Measurements from ENCODE around the gene NF1. TPM values are rescaled to one million over a fixed set of nuclear protein-coding genes. Genes with fewer than 3 reads are reported as not detected.
"Not testable (repeated sequence)": the region's sequence is repeated elsewhere in the genome, so short reads cannot be mapped to it uniquely, and the experiment has no call there.

The NF1 gene
- total RNA-seq, 2 donors from 2014 or later, result 27.6 to 44.4 TPM

DNA sequence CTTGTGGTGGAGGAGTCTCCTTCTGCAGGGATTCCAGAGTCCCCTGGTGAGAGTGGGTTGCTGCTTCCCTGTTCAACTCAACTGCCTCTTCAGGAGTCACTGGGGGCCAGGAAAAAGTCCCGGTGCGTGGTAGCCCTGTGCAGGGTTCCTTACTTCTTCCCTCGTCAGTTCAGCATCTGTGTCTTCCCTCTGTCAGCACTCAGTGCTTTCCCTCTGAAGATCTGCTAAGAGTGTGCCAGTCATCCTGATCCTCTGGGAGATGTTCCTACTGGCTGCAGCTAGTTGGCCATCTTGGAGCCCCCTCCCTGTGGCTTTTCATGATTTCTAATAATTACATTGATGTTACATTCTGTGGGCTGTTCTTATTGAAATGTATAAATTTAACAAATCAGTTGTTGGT, 36.5 kb downstream of the NF1 start:
- no peaks in the 10 kb centered on the region for H3K27me3 Mint-ChIP-seq
- no peak overlapping the region for H3K27ac Mint-ChIP-seq
- peaks cover 11% of the 10 kb centered on the region for H3K36me3 Mint-ChIP-seq (ENCODE audit: low read depth)
- ATAC-seq (replicated peaks), result no peak
- no peaks in the 10 kb centered on the region for H3K9me3 Mint-ChIP-seq
- no peak overlapping the region for H3K4me3 Mint-ChIP-seq
- no peaks in the 10 kb centered on the region for H3K4me1 Mint-ChIP-seq

DNA sequence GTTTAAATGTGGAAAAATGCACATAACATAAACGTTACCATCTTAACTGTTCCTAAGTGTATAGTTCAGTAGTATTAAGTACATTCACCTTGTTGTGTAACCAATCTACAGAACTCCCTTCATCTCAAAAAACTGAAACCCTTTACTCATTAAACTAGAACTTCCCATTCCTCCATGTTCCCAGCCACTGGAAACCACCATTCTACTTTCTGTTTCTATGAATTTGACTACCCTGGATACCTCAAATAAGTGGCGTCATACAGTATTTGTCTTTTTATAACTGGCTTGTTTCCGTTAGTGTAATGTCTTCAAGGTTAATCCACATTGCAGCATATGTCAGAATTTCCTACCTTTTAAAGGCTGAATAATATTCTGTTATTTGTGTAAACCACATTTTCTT, 38.2 kb downstream of the NF1 start:
- no peak overlapping the region for H3K27ac Mint-ChIP-seq
- H3K27me3 Mint-ChIP-seq, result no peaks in the 10 kb centered on the region
- no peaks in the 10 kb centered on the region for H3K4me1 Mint-ChIP-seq
- no peaks in the 10 kb centered on the region for H3K9me3 Mint-ChIP-seq
- peaks cover 16% of the 10 kb centered on the region for H3K36me3 Mint-ChIP-seq (ENCODE audit: low read depth)
- H3K4me3 Mint-ChIP-seq, result no peak overlapping the region
- no peak for ATAC-seq (replicated peaks)

DNA sequence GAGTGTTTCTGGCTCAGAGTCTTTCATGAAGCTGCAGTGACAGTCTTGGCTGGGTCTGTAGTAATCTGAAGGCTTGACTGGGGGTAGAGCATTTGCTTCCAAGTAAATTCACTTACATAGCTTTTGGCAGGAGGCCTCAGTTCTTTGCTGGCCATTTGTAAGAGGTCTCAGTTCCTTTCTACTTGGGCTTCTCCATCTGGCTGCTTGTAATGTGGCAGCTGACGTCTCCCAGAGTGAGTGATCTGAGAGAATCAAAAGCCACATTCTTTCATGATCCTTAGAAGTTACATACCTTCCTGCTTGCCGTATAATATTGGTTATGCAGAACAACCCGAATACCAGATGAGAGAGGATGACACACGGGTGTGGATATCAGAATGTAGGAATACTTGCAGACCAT, 39.8 kb downstream of the NF1 start:
- H3K36me3 Mint-ChIP-seq (ENCODE audit: low read depth), result peaks cover 20% of the 10 kb centered on the region
- H3K4me1 Mint-ChIP-seq, result no peaks in the 10 kb centered on the region
- ATAC-seq (replicated peaks), result no peak
- no peaks in the 10 kb centered on the region for H3K27me3 Mint-ChIP-seq
- no peak overlapping the region for H3K27ac Mint-ChIP-seq
- H3K9me3 Mint-ChIP-seq, result no peaks in the 10 kb centered on the region
- no peak overlapping the region for H3K4me3 Mint-ChIP-seq

DNA sequence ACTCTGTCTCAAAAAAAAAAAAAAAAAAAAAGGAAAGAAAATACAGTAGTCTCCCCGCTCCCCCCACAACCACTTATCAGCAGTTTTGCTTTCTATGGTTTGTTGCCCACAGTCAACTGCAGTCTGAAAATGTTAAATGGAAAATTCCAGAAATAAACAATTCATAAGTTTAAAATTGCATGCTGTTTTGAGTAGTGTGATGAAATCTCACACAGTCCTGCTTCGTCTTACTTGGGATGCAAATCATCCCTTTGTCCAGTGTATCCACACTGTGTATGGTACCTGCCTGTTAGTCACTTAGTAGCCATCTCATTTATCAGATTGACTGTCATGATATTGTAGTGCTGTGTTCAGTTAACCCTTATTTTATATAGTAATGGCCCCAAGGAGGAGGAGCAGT, 41.5 kb downstream of the NF1 start:
- H3K27me3 Mint-ChIP-seq, result no peaks in the 10 kb centered on the region
- H3K4me1 Mint-ChIP-seq, result no peaks in the 10 kb centered on the region
- H3K4me3 Mint-ChIP-seq, result no peak overlapping the region
- no peak overlapping the region for H3K27ac Mint-ChIP-seq
- no peaks in the 10 kb centered on the region for H3K9me3 Mint-ChIP-seq
- no peak for ATAC-seq (replicated peaks)
- H3K36me3 Mint-ChIP-seq (ENCODE audit: low read depth), result peaks cover 21% of the 10 kb centered on the region

DNA sequence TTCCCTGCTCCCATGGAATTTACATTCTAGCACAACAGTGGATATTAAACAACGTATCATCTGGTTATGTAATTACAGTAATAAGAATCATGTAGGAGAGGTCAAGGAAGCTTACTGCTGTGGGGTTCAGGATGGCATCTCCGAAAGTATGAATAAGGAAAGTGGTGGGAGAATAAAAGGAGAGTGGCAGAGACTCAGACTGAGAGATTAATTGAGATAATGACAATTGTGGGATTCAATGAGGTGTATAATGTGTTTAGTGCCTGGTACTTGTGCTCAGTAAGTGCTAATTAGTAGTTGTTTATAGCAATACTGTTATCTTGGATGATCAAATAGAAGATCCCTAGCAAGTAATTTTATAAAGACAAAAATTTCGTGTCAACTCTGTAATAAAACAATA, 45.3 kb downstream of the NF1 start:
- H3K36me3 Mint-ChIP-seq (ENCODE audit: low read depth), result peaks cover 16% of the 10 kb centered on the region
- H3K4me3 Mint-ChIP-seq, result no peak overlapping the region
- H3K27ac Mint-ChIP-seq, result no peak overlapping the region
- no peaks in the 10 kb centered on the region for H3K9me3 Mint-ChIP-seq
- no peak for ATAC-seq (replicated peaks)
- H3K4me1 Mint-ChIP-seq, result no peaks in the 10 kb centered on the region
- H3K27me3 Mint-ChIP-seq, result no peaks in the 10 kb centered on the region

DNA sequence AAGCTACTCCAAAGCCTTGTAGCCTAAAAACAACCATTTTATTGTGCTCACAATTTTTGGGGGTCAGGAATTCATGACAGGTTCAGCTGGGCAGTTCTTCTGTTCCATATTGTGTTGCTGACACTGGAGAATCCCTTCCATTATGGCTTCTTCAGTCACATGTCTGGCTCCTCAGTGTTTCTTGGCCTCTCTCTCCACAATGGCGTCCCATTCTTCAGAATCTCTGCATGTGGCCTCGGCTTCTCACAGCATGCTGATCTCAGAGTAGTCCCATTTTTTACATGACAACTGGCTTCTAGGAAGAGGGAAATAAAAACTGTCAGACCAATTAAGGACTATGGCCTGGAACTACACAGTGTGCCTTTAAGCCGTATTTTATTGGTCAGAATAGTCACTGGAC, 49.7 kb downstream of the NF1 start:
- H3K4me1 Mint-ChIP-seq, result no peaks in the 10 kb centered on the region
- H3K4me3 Mint-ChIP-seq, result no peak overlapping the region
- H3K27me3 Mint-ChIP-seq, result no peaks in the 10 kb centered on the region
- ATAC-seq (replicated peaks), result no peak
- H3K9me3 Mint-ChIP-seq, result no peaks in the 10 kb centered on the region
- no peak overlapping the region for H3K27ac Mint-ChIP-seq
- H3K36me3 Mint-ChIP-seq (ENCODE audit: low read depth), result peaks cover 3% of the 10 kb centered on the region

DNA sequence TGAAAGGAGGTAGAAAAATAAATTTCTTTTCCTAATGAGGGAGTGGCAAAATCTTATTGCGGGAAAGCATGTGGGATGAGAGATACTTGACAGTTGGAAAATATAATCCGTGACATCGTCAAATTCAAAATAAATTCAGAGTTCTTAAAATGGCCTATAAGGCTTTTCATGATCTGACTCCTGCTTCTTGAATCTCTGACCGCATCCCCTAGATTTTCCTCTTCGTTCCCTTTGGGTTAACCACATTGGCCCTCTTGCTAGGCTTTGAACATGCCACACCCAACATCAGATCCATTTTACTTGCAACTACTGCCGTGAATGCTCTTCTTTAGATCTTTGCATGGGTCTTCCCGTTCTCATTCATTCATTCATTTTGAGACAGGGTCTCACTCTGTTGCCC, 50.1 kb downstream of the NF1 start:
- Mint-ChIP-seq H3K4me3 (no peak overlapping the region), H3K4me1 (no peaks in the 10 kb centered on the region)
- no peak for ATAC-seq (replicated peaks)

DNA sequence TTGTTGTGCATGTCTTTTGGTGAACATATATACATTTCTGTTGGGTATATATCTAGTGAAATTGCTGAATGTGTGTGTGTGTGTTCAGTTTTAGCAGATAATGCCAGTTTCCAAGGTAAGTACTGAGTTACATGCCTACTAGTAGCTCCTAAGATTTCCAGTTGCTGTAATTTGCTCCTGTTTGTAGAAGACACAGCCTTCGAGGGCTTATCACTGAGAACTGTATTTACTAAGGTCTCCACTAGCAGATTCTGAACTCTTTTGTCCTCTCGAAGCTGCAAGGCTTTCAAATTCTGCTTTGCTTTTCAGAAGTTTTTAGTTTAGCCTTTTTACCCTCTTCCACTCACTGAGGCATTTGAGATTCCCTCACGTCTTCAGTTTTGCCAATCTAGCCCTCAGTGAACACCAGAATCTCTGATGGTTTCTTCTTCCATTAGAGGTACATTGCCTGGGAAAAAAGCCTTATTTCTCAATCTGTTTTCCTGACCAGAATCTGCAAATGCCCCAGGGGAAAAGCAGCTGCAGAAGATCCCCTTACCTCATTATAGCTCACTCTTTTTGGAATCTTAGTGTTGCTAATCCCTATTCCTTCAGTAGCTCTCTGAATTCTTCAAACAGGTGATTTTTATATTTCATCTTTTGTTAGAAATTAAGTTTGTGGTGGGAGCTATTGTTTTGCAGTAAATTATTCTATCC, 52.9 kb downstream of the NF1 start:
- no peaks in the 10 kb centered on the region for H3K36me3 Mint-ChIP-seq (ENCODE audit: low read depth)

More for the DNA sequence above, 50.1 kb downstream of the NF1 start:
- Mint-ChIP-seq H3K27ac (no peak overlapping the region), H3K27me3 (no peaks in the 10 kb centered on the region), H3K36me3 (ENCODE audit: low read depth) (no peaks in the 10 kb centered on the region), H3K9me3 (no peaks in the 10 kb centered on the region)

DNA sequence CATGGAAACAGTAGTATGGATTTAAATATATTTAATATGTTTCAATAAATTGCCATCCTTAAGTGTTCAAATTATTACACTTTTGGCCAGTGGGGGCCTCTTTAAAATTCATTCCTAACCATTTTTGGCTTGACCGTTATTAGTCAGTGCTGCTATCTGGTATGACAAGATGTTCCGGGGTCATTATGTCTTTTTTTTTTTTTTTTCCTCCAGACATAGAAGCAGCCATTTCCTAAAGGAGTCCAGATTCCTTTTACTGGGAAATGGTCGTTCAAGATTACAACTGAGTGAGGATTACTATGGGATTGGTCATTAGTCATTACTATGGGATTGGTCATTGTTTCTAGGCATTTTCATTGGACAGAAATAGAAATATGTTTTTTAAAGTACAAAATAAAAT, 53.4 kb downstream of the NF1 start:
- Mint-ChIP-seq H3K27me3 (no peaks in the 10 kb centered on the region), H3K4me3 (no peak overlapping the region), H3K27ac (no peak overlapping the region), H3K9me3 (peaks cover 4% of the 10 kb centered on the region), H3K36me3 (ENCODE audit: low read depth) (no peaks in the 10 kb centered on the region), H3K4me1 (no peaks in the 10 kb centered on the region)
- ATAC-seq (replicated peaks), result no peak

More for the DNA sequence above, 52.9 kb downstream of the NF1 start:
- no peak overlapping the region for H3K27ac Mint-ChIP-seq
- H3K4me1 Mint-ChIP-seq, result no peaks in the 10 kb centered on the region
- no peaks in the 10 kb centered on the region for H3K27me3 Mint-ChIP-seq
- no peak for ATAC-seq (replicated peaks)
- peaks cover 4% of the 10 kb centered on the region for H3K9me3 Mint-ChIP-seq
- no peak overlapping the region for H3K4me3 Mint-ChIP-seq

DNA sequence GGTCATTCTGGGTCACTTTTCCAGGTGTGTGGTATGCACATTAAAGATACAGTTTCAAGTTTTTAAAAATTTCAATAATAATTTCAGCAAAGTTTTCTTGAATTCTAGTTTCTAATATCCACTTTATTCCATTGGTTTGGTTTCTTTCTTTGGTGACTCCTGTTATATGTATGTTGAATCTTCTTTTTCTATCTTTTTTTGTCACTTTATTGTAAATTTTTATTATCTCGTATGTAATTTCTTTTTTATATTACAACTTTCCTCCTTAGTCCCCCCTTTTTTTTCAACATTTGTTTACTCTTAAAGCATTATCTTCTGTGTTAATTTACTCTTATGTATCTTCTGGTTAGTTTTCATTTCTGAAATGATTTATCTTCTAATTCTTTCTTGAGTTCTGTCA, 57.5 kb downstream of the NF1 start:
- no peak for ATAC-seq (replicated peaks)
- Mint-ChIP-seq H3K27me3 (no peaks in the 10 kb centered on the region), H3K27ac (no peak overlapping the region), H3K9me3 (peaks cover 4% of the 10 kb centered on the region), H3K4me1 (no peaks in the 10 kb centered on the region), H3K36me3 (ENCODE audit: low read depth) (no peaks in the 10 kb centered on the region), H3K4me3 (no peak overlapping the region)

DNA sequence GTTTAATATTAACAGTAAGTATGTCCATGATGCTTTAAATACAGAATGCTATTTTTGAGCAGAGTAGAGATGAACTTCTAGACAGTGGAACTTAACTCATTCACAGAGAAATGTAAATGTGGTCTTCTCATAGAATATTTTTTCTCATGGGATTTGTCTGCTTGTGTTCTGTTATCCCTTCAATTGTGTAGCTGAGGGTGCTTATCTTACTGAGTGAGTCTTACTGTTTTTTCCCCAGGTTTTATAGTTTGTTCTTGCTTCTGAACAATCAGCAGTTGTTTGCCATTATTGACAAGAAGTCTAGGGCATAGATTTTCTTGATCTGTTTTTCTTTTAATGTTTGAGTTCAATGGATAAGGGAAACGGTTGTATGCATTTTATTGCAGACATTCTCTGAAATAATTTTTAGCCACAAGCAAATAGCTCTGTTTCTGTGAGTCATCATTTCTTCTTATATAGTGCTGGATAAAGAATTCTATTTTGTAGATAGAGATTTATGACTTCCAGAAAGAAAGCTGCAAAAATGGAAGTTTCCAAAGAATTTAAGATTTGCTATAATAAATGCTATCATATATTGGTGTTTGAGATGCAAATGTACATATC, 60.5 kb downstream of the NF1 start:
- no peak for ATAC-seq (replicated peaks)
- no peak overlapping the region for H3K27ac Mint-ChIP-seq

DNA sequence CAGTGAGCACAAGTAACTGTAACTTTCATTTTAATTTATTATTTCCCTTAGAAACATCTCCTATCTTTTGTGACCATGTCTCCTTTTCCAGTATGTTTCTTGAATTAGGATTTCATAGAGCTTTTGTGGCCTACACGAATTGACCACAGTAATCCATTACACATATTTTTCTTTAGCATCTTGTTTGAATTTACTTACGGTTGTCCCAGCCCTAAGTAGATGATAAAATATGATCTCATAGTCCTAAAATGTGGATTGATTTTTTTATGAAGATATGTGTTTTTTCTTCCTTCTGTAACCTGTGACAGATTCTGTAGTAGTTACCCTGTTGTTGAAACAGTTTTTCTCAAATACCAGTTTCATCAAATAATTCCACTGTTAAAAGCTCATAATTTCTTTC, 61.5 kb downstream of the NF1 start:
- peaks cover 4% of the 10 kb centered on the region for H3K9me3 Mint-ChIP-seq
- ATAC-seq (replicated peaks), result no peak
- H3K27ac Mint-ChIP-seq, result no peak overlapping the region
- H3K27me3 Mint-ChIP-seq, result no peaks in the 10 kb centered on the region
- no peak overlapping the region for H3K4me3 Mint-ChIP-seq
- H3K36me3 Mint-ChIP-seq (ENCODE audit: low read depth), result no peaks in the 10 kb centered on the region
- peaks cover 5% of the 10 kb centered on the region for H3K4me1 Mint-ChIP-seq

More for the DNA sequence above, 60.5 kb downstream of the NF1 start:
- Mint-ChIP-seq H3K4me3 (no peak overlapping the region), H3K9me3 (peaks cover 4% of the 10 kb centered on the region), H3K27me3 (no peaks in the 10 kb centered on the region), H3K36me3 (ENCODE audit: low read depth) (no peaks in the 10 kb centered on the region), H3K4me1 (peaks cover 5% of the 10 kb centered on the region)

DNA sequence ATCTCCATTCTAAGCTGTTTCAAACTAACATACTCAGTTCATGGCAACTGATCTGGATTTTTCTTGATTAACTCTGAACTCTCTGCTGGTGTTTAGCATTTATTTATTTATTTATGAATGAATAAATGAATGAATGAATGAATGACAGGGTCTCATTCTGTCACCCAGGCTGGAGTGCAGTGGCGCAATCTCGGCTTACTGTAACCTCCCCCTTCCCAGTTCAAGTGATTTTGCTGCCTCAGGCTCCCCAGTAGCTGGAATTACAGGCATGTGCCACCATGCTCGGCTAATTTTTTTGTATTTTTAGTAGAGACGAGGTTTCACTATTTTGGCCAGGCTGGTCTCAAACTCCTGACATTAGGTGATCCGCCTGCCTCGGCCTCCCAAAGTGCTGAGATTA, 62.1 kb downstream of the NF1 start:
- not testable (repeated sequence) for H3K4me3 Mint-ChIP-seq

DNA sequence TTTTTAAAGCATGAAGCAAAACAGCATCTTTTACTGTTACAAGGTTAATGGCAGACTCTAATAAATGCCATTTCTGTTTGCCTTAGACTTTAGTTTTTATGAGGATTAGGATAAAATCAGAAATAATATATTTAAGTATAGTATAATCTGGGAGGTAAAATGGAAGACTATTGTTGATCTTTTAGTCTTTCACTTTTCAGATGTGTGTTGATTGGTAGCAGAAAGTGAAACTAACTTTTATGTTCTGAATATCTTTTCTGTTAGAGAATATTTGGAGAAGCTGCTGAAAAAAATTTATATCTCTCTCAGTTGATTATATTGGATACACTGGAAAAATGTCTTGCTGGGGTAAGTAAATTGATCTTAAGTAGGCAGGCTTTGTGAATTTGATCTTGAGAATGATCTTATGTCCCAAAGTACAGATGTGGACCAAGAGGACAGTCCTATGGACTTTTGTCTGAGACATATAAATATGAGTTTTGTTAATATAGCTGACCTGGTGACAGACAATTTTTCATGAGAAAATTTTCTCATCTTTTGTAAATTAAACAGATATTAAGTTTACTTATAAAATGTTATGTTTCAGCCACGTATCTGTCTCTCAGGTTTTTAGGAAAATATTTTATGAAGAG, 64.1 kb downstream of the NF1 start:
- peaks cover 14% of the 10 kb centered on the region for H3K36me3 Mint-ChIP-seq (ENCODE audit: low read depth)
- peaks cover 5% of the 10 kb centered on the region for H3K4me1 Mint-ChIP-seq
- no peaks in the 10 kb centered on the region for H3K9me3 Mint-ChIP-seq
- H3K4me3 Mint-ChIP-seq, result peak overlapping the region; percentile 33
- H3K27me3 Mint-ChIP-seq, result no peaks in the 10 kb centered on the region
- peak overlapping the region; percentile 20 for H3K27ac Mint-ChIP-seq
- peak; percentile 34 for ATAC-seq (replicated peaks)

More for the DNA sequence above, 62.1 kb downstream of the NF1 start:
- not testable (repeated sequence) for H3K36me3 Mint-ChIP-seq (ENCODE audit: low read depth); H3K4me1 Mint-ChIP-seq; ATAC-seq (replicated peaks); H3K27me3 Mint-ChIP-seq; H3K27ac Mint-ChIP-seq; H3K9me3 Mint-ChIP-seq

DNA sequence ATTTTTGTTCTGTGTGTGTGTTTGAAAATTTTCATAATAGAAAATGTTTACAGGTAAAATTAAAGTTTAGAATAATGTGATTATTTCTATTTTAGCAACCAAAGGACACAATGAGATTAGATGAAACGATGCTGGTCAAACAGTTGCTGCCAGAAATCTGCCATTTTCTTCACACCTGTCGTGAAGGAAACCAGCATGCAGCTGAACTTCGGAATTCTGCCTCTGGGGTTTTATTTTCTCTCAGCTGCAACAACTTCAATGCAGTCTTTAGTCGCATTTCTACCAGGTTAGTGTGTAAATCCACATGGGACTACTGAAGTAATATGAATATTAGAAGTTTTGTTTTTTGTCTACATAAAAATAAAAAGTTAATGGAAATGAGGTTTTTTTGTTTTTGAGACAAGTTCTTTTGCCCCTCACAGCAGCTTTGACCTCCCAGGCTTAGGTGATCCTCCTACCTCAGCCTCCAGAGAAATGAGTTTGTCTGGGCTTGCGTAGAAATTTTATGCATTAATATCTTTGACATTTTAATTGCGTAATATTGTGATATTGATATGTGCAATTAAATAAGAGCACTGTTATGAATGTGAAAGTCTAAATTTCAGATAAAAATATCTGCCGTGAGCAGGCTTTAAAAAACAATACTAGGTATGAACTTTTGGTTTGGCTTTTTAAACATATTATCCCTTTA, 68.5 kb downstream of the NF1 start:
- Mint-ChIP-seq H3K4me1 (peaks cover 5% of the 10 kb centered on the region), H3K4me3 (no peak overlapping the region), H3K36me3 (ENCODE audit: low read depth) (peaks cover 16% of the 10 kb centered on the region), H3K9me3 (no peaks in the 10 kb centered on the region), H3K27me3 (no peaks in the 10 kb centered on the region), H3K27ac (no peak overlapping the region)
- ATAC-seq (replicated peaks), result no peak
